ENCODE results near the gene DDX3Y. TPM values are rescaled to one million over a fixed set of nuclear protein-coding genes. Genes with fewer than 3 reads are reported as not detected.
A peak's percentile ranks its signal among the peaks of the same experiment; 100 is the strongest.

The DDX3Y gene
- 100 to 1,000 TPM; 180 to 191 TPM for total RNA-seq
- polyA plus RNA-seq, result under 1 TPM in 1 of 2 donors, not detected in 1; 0.26 TPM

DNA sequence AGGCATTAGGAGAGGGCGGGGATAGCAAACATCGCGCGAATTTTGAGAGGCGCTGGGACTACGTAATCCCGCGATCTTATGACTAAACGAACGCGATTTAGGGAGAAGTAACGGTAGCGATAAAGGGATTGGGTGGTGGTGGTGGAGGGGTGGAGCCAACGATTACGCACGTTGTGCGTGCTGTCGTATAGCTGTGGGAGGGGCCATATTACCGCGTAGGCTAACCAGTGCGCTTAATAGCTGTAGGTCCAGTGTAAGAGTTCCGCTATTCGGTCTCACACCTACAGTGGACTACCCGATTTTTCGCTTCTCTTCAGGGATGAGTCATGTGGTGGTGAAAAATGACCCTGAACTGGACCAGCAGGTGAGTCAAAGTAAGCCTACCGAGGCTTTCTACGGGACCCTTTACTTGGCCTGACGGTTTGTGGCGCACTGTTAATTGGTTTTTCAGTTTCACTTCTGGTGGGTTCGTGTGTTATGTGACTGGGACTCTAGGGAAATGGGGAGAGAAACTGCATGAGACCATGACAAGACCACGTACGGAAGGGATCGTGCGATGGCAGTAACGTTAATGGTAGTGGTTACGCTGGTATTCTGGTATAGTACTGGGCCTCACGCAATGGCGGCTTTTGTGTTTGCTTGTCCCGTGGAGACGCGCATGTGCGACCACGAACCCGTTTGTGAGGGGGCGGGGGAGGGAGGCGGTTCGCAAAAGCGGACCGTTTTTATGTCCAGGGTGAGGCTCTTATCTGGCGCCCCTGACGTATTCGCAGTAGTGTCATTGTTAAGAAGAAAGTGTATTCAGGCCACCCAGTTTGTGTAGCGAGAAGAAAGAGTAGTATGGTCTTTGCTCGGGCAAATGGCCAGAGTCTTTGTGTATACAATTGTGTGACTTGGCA is at the start of gene DDX3Y:
TSS of gene DDX3Y (plus strand) at position 251 of the 899 bp plus-strand sequence. CDS start at position 320, 69 bp downstream.
- ChIA-PET CTCF (ENCODE audit: partially characterized antibody) (no interaction called here), POLR2A (ENCODE audit: partially characterized antibody) (interaction anchor here (0.5 to 1.7 kb wide), 4 partner anchors 10 to 799 kb away, joined by 3 to 4 read pairs (median 4); partner anchors contain the start of genes TMSB4Y and UTY)
- Mint-ChIP-seq H3K9me3 (no peaks in the 10 kb centered on the region), H3K4me1 (peaks cover 0 to 58% (median 6%) of the 10 kb centered on the region in 4 donors), H3K4me3 (peak within 1 kb of the TSS in 2 of 8 donors; percentile 99), H3K27me3 (no peaks in the 10 kb centered on the region), H3K36me3 (peaks cover 0 to 44% of the 10 kb centered on the region in 2 donors), H3K27ac (peak within 1 kb of the TSS in 2 of 7 donors; percentile 99 to 100)
- Histone ChIP-seq H3K4me1 (ENCODE audit: insufficient read depth, low read length) (peaks cover 35% of the 10 kb centered on the region), H3K36me3 (ENCODE audit: insufficient read depth, low read length) (no peaks in the 10 kb centered on the region), H3K27ac (ENCODE audit: low read depth, low read length) (peak within 1 kb of the TSS; percentile 96), H3K27me3 (ENCODE audit: insufficient read depth, low read length) (no peaks in the 10 kb centered on the region), H3K9me3 (ENCODE audit: control insufficient read depth in 1 of 2, low read length in 2 of 2) (no peaks in the 10 kb centered on the region), H3K4me3 (ENCODE audit: low read length in 2 of 2) (peak within 1 kb of the TSS; percentile 91 to 96)
- peak in 1 of 5 donors; percentile 93 for DNase-seq
- intact Hi-C loops (cut with micrococcal nuclease), result loop anchor here (1.0 to 2.0 kb wide), 3 partner anchors 243 to 798 kb away; partner anchors contain the start of gene TMSB4Y

DNA sequence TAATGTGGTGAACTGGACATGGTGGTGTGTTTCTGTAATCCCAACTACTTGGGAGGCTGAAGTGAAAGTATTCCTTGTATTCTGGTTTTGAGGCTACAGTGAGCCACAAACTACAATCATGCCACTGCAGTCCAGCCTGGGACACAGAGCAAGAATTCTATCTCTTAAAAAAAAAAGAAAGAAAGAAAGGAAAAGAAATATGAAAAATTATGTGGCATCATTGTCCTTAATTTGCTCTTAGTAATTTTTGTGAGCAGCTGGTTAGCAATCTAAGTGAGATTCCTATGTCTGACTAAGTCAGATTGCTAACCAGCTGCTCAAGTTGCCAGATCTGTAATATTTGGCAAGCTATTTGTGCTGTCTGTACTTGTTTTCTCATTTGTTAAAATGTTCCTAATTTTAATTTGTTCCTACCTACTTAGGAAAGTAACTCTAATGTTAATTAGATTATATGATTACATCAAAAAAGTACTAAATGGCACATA is 48.8 kb upstream of the DDX3Y start:
- no peak overlapping the region for H3K27ac ChIP-seq (ENCODE audit: low read depth, low read length)
- intact Hi-C loops (cut with micrococcal nuclease), result no loop called here
- Mint-ChIP-seq H3K27me3 (no peaks in the 10 kb centered on the region), H3K4me3 (no peak overlapping the region), H3K9me3 (no peaks in the 10 kb centered on the region), H3K36me3 (peaks cover 0 to 34% of the 10 kb centered on the region in 2 donors), H3K27ac (no peak overlapping the region), H3K4me1 (no peaks in the 10 kb centered on the region)
- no peak for DNase-seq
- no peaks in the 10 kb centered on the region for H3K4me1 ChIP-seq (ENCODE audit: insufficient read depth, low read length)
- H3K27me3 ChIP-seq (ENCODE audit: insufficient read depth, low read length), result no peaks in the 10 kb centered on the region
- peaks cover 9% of the 10 kb centered on the region for H3K36me3 ChIP-seq (ENCODE audit: insufficient read depth, low read length)
- no peaks in the 10 kb centered on the region for H3K9me3 ChIP-seq (ENCODE audit: control insufficient read depth in 1 of 2, low read length in 2 of 2)
- CTCF ChIA-PET (ENCODE audit: partially characterized antibody), result no interaction called here
- POLR2A ChIA-PET (ENCODE audit: partially characterized antibody), result no interaction called here
- no peak overlapping the region for H3K4me3 ChIP-seq (ENCODE audit: low read length in 2 of 2)

DNA sequence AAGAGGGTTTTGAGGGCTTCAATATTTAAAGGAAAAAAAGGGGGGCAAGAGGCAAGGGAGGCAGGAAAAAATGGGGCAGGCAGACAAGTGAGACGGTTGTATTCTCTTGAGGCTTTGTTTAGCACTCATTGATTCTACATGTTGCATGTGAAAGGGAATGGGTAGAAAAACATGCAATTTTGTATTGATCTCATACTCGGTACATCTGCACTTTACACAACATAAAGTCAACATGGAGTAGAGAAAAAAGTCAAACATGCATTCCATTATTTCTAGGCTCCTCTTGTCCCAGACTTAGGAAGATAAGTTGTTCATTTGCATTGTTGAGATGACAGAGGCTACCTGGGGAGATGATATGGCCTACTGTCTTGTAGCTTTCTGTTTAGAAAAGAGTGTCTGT is 36.7 kb upstream of the DDX3Y start:
- no peak overlapping the region for H3K27ac Mint-ChIP-seq
- no peak overlapping the region for H3K4me3 ChIP-seq (ENCODE audit: low read length in 2 of 2)
- H3K4me1 ChIP-seq (ENCODE audit: insufficient read depth, low read length), result no peaks in the 10 kb centered on the region
- intact Hi-C loops (cut with micrococcal nuclease), result no loop called here
- ChIA-PET POLR2A (ENCODE audit: partially characterized antibody) (no interaction called here), CTCF (ENCODE audit: partially characterized antibody) (no interaction called here)
- no peak overlapping the region for H3K4me3 Mint-ChIP-seq
- no peaks in the 10 kb centered on the region for H3K36me3 ChIP-seq (ENCODE audit: insufficient read depth, low read length)
- no peaks in the 10 kb centered on the region for H3K9me3 Mint-ChIP-seq
- no peaks in the 10 kb centered on the region for H3K4me1 Mint-ChIP-seq
- no peaks in the 10 kb centered on the region for H3K27me3 ChIP-seq (ENCODE audit: insufficient read depth, low read length)
- H3K27ac ChIP-seq (ENCODE audit: low read depth, low read length), result no peak overlapping the region
- H3K9me3 ChIP-seq (ENCODE audit: control insufficient read depth in 1 of 2, low read length in 2 of 2), result no peaks in the 10 kb centered on the region
- no peaks in the 10 kb centered on the region for H3K27me3 Mint-ChIP-seq
- no peak for DNase-seq
- H3K36me3 Mint-ChIP-seq, result peaks cover 0 to 3% of the 10 kb centered on the region in 2 donors

- no peak overlapping the region for H3K4me3 ChIP-seq (ENCODE audit: low read length in 2 of 2)
- Mint-ChIP-seq H3K4me3 (no peak overlapping the region), H3K27ac (no peak overlapping the region), H3K9me3 (no peaks in the 10 kb centered on the region), H3K36me3 (no peaks in the 10 kb centered on the region), H3K27me3 (peaks cover 0 to 3% of the 10 kb centered on the region in 2 donors), H3K4me1 (no peaks in the 10 kb centered on the region)
- no peaks in the 10 kb centered on the region for H3K4me1 ChIP-seq (ENCODE audit: insufficient read depth, low read length)
- ChIA-PET CTCF (ENCODE audit: partially characterized antibody) (no interaction called here), POLR2A (ENCODE audit: partially characterized antibody) (no interaction called here)
- intact Hi-C loops (cut with micrococcal nuclease), result no loop called here
- no peak for DNase-seq
- no peaks in the 10 kb centered on the region for H3K36me3 ChIP-seq (ENCODE audit: insufficient read depth, low read length)
- no peaks in the 10 kb centered on the region for H3K9me3 ChIP-seq (ENCODE audit: control insufficient read depth in 1 of 2, low read length in 2 of 2)
- no peaks in the 10 kb centered on the region for H3K27me3 ChIP-seq (ENCODE audit: insufficient read depth, low read length)
- no peak overlapping the region for H3K27ac ChIP-seq (ENCODE audit: low read depth, low read length)
Measured at GRCh38 chrY:12896973-12897372, 7.7 kb upstream of the DDX3Y start.

DNA sequence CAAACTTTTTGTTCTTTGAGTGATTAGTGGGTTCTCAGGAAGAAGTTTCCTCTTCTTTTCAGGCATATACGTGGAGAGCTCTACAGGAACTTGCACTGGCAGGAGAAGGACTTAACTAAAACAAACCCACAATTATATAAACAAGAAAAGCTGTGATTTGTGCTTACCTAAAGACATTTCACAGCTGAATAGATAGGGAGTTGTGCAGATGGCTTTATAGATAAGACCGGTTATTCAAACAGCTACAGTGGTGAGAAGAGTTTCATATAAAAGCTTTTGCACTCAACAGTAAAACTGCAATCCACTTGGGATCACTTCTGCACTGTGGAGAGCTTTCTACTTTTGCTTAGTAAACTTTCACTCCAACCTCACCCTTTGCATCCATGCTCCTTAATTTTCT is 6.1 kb upstream of the DDX3Y start:
- H3K4me1 Mint-ChIP-seq, result no peaks in the 10 kb centered on the region
- H3K27ac Mint-ChIP-seq, result no peak overlapping the region
- H3K27me3 ChIP-seq (ENCODE audit: insufficient read depth, low read length), result no peaks in the 10 kb centered on the region
- intact Hi-C loops (cut with micrococcal nuclease), result no loop called here
- no peak overlapping the region for H3K4me3 Mint-ChIP-seq
- ChIA-PET CTCF (ENCODE audit: partially characterized antibody) (no interaction called here), POLR2A (ENCODE audit: partially characterized antibody) (no interaction called here)
- H3K36me3 ChIP-seq (ENCODE audit: insufficient read depth, low read length), result no peaks in the 10 kb centered on the region
- DNase-seq, result no peak
- no peak overlapping the region for H3K27ac ChIP-seq (ENCODE audit: low read depth, low read length)
- H3K9me3 ChIP-seq (ENCODE audit: control insufficient read depth in 1 of 2, low read length in 2 of 2), result no peaks in the 10 kb centered on the region
- H3K9me3 Mint-ChIP-seq, result no peaks in the 10 kb centered on the region
- no peaks in the 10 kb centered on the region for H3K4me1 ChIP-seq (ENCODE audit: insufficient read depth, low read length)
- H3K36me3 Mint-ChIP-seq, result no peaks in the 10 kb centered on the region
- H3K27me3 Mint-ChIP-seq, result peaks cover 0 to 1% of the 10 kb centered on the region in 2 donors
- no peak overlapping the region for H3K4me3 ChIP-seq (ENCODE audit: low read length in 2 of 2)

GRCh38 chrY:12905517-12905872 is 827 bp downstream of the DDX3Y start:
- peak in 1 of 5 donors; percentile 83 for DNase-seq
- peak overlapping the region; percentile 91 to 96 for H3K4me3 ChIP-seq (ENCODE audit: low read length in 2 of 2)
- POLR2A ChIA-PET (ENCODE audit: partially characterized antibody), result interaction anchor here (1.0 to 1.3 kb wide), 3 partner anchors 9 to 570 kb away, joined by 3 to 4 read pairs (median 4); no protein-coding TSS in a partner anchor
- no peaks in the 10 kb centered on the region for H3K9me3 Mint-ChIP-seq
- H3K36me3 ChIP-seq (ENCODE audit: insufficient read depth, low read length), result no peaks in the 10 kb centered on the region
- peak overlapping the region; percentile 96 for H3K27ac ChIP-seq (ENCODE audit: low read depth, low read length)
- H3K36me3 Mint-ChIP-seq, result peaks cover 0 to 50% of the 10 kb centered on the region in 2 donors
- peaks cover 0 to 64% (median 9%) of the 10 kb centered on the region in 4 donors for H3K4me1 Mint-ChIP-seq
- H3K4me3 Mint-ChIP-seq, result peak overlapping the region in 2 of 8 donors; percentile 99
- no peaks in the 10 kb centered on the region for H3K27me3 ChIP-seq (ENCODE audit: insufficient read depth, low read length)
- H3K27ac Mint-ChIP-seq, result peak overlapping the region in 2 of 7 donors; percentile 99 to 100
- CTCF ChIA-PET (ENCODE audit: partially characterized antibody), result no interaction called here
- intact Hi-C loops (cut with micrococcal nuclease), result loop anchor here (2.0 kb wide), 2 partner anchors 573 to 797 kb away; partner anchors contain the start of gene TMSB4Y
- H3K9me3 ChIP-seq (ENCODE audit: control insufficient read depth in 1 of 2, low read length in 2 of 2), result no peaks in the 10 kb centered on the region
- H3K27me3 Mint-ChIP-seq, result no peaks in the 10 kb centered on the region
- H3K4me1 ChIP-seq (ENCODE audit: insufficient read depth, low read length), result peaks cover 39% of the 10 kb centered on the region

GRCh38 chrY:12905895-12906294 is 1.2 kb downstream of the DDX3Y start:
- Histone ChIP-seq H3K27me3 (ENCODE audit: insufficient read depth, low read length) (no peaks in the 10 kb centered on the region), H3K4me1 (ENCODE audit: insufficient read depth, low read length) (peaks cover 39% of the 10 kb centered on the region), H3K9me3 (ENCODE audit: control insufficient read depth in 1 of 2, low read length in 2 of 2) (no peaks in the 10 kb centered on the region), H3K27ac (ENCODE audit: low read depth, low read length) (peak overlapping the region; percentile 96), H3K36me3 (ENCODE audit: insufficient read depth, low read length) (no peaks in the 10 kb centered on the region), H3K4me3 (ENCODE audit: low read length in 2 of 2) (peak overlapping the region; percentile 91 to 96)
- peak overlapping the region in 2 of 8 donors; percentile 99 for H3K4me3 Mint-ChIP-seq
- H3K27me3 Mint-ChIP-seq, result no peaks in the 10 kb centered on the region
- no peaks in the 10 kb centered on the region for H3K9me3 Mint-ChIP-seq
- peak in 1 of 5 donors; percentile 30 for DNase-seq
- peaks cover 0 to 53% of the 10 kb centered on the region in 2 donors for H3K36me3 Mint-ChIP-seq
- CTCF ChIA-PET (ENCODE audit: partially characterized antibody), result no interaction called here
- H3K27ac Mint-ChIP-seq, result peak overlapping the region in 2 of 7 donors; percentile 99 to 100
- POLR2A ChIA-PET (ENCODE audit: partially characterized antibody), result interaction anchor here (1.0 to 1.3 kb wide), 3 partner anchors 9 to 569 kb away, joined by 3 to 4 read pairs (median 4); no protein-coding TSS in a partner anchor
- H3K4me1 Mint-ChIP-seq, result peaks cover 0 to 68% (median 9%) of the 10 kb centered on the region in 4 donors
- intact Hi-C loops (cut with micrococcal nuclease), result loop anchor here (2.0 kb wide), 2 partner anchors 573 to 797 kb away; partner anchors contain the start of gene TMSB4Y
